HT-29 (cell line): ENCODE data around the gene NXF1. TPM values are rescaled to one million over a fixed set of nuclear protein-coding genes. Genes with fewer than 3 reads are reported as not detected.
"Not testable (repeated sequence)": the region's sequence is repeated elsewhere in the genome, so short reads cannot be mapped to it uniquely, and the experiment has no call there.

ENCODE experiments used
- DNase-seq: peaks from one replicate; pipeline ENCODE4 v3.0.0-alpha.2; 2015; ENCODE audit warnings: low spot score
- total RNA-seq: library from RNA; depleted of rRNA; stranded (reverse); fragments of >200 nt; shearing (Covaris generic); gene quantifications from 2 replicates; pipeline ENCODE4 v1.2.3, GENCODE V29; 2014

The NXF1 gene
- total RNA-seq, 1 experiment from 2014 or later = 24.4 TPM

- peak; percentile 99 for DNase-seq
These were observed 18.1 kb downstream of the NXF1 start, which contains the start of gene TMEM179B for GRCh38 chr11:62787005-62787759. TSS of gene TMEM179B (plus strand) at chr11:62787402. CDS start at chr11:62787432, 30 bp downstream.

- DNase-seq = peak; percentile 94
These were observed 18.8 kb downstream of the NXF1 start for GRCh38 chr11:62786318-62787004.

- no peak for DNase-seq
These were observed 22.5 kb downstream of the NXF1 start for GRCh38 chr11:62782753-62783152.

- DNase-seq = no peak
These were observed 26.8 kb downstream of the NXF1 start for GRCh38 chr11:62778441-62778840.

GRCh38 chr11:62777389-62777788 lies 27.9 kb downstream of the NXF1 start:
- no peak for DNase-seq

- no peak for DNase-seq
These were observed 29.6 kb downstream of the NXF1 start for GRCh38 chr11:62775646-62776045.

GRCh38 chr11:62774407-62774806 lies 30.8 kb downstream of the NXF1 start:
- no peak for DNase-seq

GRCh38 chr11:62771144-62772021 lies 33.9 kb downstream of the NXF1 start, which contains the start of gene TAF6L:
TSS of gene TAF6L (plus strand) at chr11:62771396. CDS start at chr11:62775784, 4,388 bp downstream.
- DNase-seq = peak; percentile 100

GRCh38 chr11:62770778-62771143 lies 34.5 kb downstream of the NXF1 start:
- DNase-seq = no peak

GRCh38 chr11:62760867-62761227 lies 44.4 kb downstream of the NXF1 start:
- not testable (repeated sequence) for DNase-seq

GRCh38 chr11:62757846-62758788 lies 47.1 kb downstream of the NXF1 start:
- DNase-seq = no peak

- DNase-seq = no peak
These were observed 50.1 kb downstream of the NXF1 start for GRCh38 chr11:62755086-62755615.

GRCh38 chr11:62753736-62754603 lies 51.3 kb downstream of the NXF1 start, which contains the start of gene ZBTB3:
TSS of gene ZBTB3 (minus strand) at chr11:62754160. CDS start at chr11:62753664, 496 bp downstream.
- peak; percentile 100 for DNase-seq

GRCh38 chr11:62752994-62753735 lies 52.1 kb downstream of the NXF1 start:
- no peak for DNase-seq

- DNase-seq = no peak
These were observed 53.0 kb downstream of the NXF1 start for GRCh38 chr11:62752177-62752785.

GRCh38 chr11:62749931-62750330 lies 55.3 kb downstream of the NXF1 start:
- not testable (repeated sequence) for DNase-seq

- no peak for DNase-seq
These were observed 57.6 kb downstream of the NXF1 start for GRCh38 chr11:62747475-62748160.
